Measurements from ENCODE around the gene SLC4A2.
A peak's percentile ranks its signal among the peaks of the same experiment; 100 is the strongest.

Gene SLC4A2

DNA sequence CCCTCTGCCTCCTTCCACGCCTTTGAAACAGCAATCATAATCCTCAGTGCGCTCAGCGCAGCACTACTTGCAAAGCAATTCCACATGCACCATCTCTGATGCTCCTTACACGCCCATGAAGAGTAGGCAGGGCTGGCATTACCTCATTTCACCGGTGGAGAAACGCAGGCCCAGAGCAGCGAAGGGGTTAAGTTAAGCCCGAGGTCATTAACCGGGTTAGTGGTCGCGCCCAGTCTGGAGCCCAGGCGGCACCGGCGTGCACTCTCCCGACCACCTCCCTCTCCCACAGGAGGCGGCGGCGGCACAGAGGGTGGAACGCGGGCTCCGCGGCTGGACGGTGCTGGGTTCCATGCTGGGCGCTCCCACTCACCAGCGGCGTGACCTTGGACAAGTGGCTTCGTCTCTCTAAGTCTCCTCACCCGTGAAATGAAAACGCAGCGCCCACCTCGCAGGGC is 20.7 kb downstream of the SLC4A2 start:
- Histone ChIP-seq H3K4me1 (ENCODE audit: control insufficient read depth, insufficient read depth, low read length) (peaks cover 36% of the 10 kb centered on the region), H3K9ac (ENCODE audit: low read depth, low read length) (peak overlapping the region; percentile 99), H3K27me3 (ENCODE audit: control insufficient read depth, insufficient read depth, low read length) (no peaks in the 10 kb centered on the region), H3K4me3 (ENCODE audit: low read length) (peak overlapping the region; percentile 81), H3K36me3 (ENCODE audit: insufficient read depth, low read length) (peaks cover 27% of the 10 kb centered on the region), H3K4me2 (ENCODE audit: low read length) (peak overlapping the region; percentile 79), H3K9me3 (replicated peaks; ENCODE audit: low read length) (no peaks in the 10 kb centered on the region)

DNA sequence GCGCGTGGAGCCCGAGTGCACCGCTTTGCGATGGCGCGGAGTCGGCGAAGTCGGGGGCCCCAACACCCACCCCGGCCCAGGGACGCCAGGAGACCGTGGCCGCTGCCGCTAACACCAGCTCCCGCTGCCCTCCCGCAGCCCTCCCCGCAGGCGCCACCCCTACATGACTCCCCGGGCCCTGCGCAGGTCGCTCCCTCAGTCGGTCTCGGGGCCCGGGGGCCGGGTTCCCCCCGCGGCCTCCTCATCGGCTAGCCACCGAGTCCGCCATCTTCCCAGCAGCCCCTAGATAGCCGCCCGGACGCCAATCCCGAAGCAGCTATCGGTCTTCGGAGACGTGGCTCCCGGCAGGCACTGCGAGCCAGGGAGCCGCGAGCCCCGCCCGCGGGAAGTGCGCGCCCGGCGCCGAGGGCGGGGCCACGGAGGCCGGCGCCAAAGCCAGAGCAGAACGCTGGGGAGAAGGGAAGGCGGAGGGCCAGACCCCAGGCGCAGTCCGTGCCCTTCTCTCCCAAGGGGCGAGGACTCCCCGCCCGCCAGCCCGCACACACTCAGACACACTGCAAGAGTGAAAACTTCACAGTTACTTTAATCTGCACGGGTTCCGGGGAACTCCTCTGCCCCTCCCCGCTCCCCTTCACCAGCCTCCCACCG is 21.3 kb downstream of the SLC4A2 start, which contains the start of gene FASTK:
FASTK (minus strand) TSS at position 288 of the 648 bp plus-strand sequence; CDS start at position 245, 43 bp downstream.
- peaks cover 22% of the 10 kb centered on the region for H3K36me3 ChIP-seq (ENCODE audit: insufficient read depth, low read length)
- H3K4me3 ChIP-seq (ENCODE audit: low read length) = peak within 1 kb of the TSS; percentile 81
- peak within 1 kb of the TSS; percentile 99 for H3K9ac ChIP-seq (ENCODE audit: low read depth, low read length)
- H3K27me3 ChIP-seq (ENCODE audit: control insufficient read depth, insufficient read depth, low read length) = no peaks in the 10 kb centered on the region
- H3K9me3 ChIP-seq (replicated peaks; ENCODE audit: low read length) = no peaks in the 10 kb centered on the region
- H3K4me1 ChIP-seq (ENCODE audit: control insufficient read depth, insufficient read depth, low read length) = peaks cover 42% of the 10 kb centered on the region
- peak within 1 kb of the TSS; percentile 99 for H3K4me2 ChIP-seq (ENCODE audit: low read length)

DNA sequence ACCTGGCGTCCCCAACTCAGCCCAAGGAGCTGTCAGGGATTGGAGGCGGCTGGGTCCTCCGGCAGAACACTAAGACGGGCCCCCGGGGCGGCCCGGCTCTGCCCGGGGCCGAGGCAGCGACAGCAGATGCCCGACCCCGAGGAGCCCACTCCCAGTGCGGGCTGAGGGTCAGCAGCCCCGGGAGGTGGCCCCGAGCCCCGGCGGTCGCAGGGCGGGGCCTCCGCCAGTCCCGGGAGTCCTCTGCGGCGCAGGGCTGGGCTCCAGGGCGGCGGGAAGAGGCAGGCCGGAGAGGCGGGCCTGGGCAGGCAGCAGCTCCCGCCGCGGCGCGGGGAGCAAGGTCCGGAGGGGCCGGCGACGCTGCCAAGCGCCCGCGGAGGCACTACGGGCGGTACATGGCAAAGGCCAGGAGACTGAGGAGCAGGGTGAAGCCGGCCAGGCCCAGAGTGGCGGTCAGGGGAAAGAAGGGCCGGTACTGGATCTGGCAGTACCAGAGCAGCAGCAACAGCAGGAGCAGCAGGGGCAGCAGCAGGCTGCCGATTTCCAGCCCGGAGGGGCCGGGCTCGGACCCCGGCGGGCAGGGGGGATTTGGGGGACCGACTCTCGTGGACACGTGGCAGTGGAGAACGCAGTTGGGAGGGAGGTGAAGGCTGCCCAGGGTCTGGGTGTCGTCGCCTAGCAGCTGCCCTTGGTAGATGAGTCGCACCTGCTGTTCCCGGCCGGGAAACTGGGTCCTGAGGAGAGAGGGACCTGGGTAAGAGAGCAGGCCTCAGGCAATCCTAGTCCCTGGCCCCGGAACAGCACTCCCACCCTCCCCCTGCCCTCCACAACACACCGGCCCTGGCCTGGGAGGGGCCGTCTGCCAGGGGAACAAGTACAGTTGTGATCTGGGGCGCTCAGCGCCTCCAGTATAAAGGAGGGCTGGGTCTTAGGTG is 22.0 kb downstream of the SLC4A2 start:
- peak overlapping the region; percentile 99 for H3K9ac ChIP-seq (ENCODE audit: low read depth, low read length)
- H3K4me3 ChIP-seq (ENCODE audit: low read length) = peak overlapping the region; percentile 81
- no peaks in the 10 kb centered on the region for H3K27me3 ChIP-seq (ENCODE audit: control insufficient read depth, insufficient read depth, low read length)
- peaks cover 14% of the 10 kb centered on the region for H3K36me3 ChIP-seq (ENCODE audit: insufficient read depth, low read length)
- H3K4me2 ChIP-seq (ENCODE audit: low read length) = peak overlapping the region; percentile 99
- H3K9me3 ChIP-seq (replicated peaks; ENCODE audit: low read length) = no peaks in the 10 kb centered on the region
- H3K4me1 ChIP-seq (ENCODE audit: control insufficient read depth, insufficient read depth, low read length) = peaks cover 45% of the 10 kb centered on the region

DNA sequence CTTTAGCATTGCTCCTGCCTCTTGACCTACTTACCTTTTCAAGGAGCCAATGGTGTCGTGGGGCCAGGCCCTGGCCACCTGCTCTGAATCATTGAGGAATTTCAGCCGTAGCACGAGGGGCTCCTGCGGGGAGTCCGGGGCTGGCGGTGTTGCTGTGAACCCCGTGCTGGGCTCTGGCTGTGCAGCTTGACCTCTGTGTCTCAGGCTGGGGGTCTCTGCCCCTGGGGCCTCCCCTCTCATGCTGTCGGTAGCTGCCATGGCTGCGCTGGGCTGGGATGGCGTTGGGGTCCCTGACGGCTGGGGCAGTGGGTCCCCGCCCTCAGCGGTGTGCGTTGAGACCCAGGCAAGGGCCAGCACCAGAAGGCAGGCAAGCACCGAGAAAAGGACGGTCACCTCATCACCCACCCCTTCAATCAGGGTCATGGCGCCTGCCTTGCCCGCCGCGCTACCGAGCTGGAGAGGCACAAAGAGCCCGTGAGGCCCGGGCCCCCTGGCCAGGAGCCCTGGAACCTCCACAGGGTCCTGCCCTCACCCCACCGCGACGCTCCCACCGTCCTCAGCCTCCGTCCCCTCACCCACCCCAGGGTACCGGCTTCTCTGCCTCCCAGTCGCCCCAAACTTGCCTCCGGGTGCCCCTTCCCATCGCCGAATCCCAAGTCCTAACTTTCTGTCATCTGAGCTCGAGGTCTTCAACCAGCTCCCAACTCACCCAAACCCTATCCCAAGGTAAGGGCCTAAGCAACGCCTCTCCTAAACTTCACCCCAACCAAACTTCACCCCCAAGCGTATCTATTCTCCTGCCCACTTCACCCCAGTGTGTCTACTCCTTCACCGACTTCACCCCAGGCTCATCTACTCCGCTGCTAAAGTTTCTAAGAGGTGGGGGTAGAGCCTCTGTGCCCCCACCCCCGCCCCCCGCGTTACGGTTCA is 23.0 kb downstream of the SLC4A2 start:
- Histone ChIP-seq H3K36me3 (ENCODE audit: insufficient read depth, low read length) (peaks cover 6% of the 10 kb centered on the region), H3K9me3 (replicated peaks; ENCODE audit: low read length) (no peaks in the 10 kb centered on the region), H3K4me2 (ENCODE audit: low read length) (peak overlapping the region; percentile 99), H3K4me3 (ENCODE audit: low read length) (peak overlapping the region; percentile 81), H3K9ac (ENCODE audit: low read depth, low read length) (peak overlapping the region; percentile 99), H3K4me1 (ENCODE audit: control insufficient read depth, insufficient read depth, low read length) (peaks cover 45% of the 10 kb centered on the region), H3K27me3 (ENCODE audit: control insufficient read depth, insufficient read depth, low read length) (no peaks in the 10 kb centered on the region)

DNA sequence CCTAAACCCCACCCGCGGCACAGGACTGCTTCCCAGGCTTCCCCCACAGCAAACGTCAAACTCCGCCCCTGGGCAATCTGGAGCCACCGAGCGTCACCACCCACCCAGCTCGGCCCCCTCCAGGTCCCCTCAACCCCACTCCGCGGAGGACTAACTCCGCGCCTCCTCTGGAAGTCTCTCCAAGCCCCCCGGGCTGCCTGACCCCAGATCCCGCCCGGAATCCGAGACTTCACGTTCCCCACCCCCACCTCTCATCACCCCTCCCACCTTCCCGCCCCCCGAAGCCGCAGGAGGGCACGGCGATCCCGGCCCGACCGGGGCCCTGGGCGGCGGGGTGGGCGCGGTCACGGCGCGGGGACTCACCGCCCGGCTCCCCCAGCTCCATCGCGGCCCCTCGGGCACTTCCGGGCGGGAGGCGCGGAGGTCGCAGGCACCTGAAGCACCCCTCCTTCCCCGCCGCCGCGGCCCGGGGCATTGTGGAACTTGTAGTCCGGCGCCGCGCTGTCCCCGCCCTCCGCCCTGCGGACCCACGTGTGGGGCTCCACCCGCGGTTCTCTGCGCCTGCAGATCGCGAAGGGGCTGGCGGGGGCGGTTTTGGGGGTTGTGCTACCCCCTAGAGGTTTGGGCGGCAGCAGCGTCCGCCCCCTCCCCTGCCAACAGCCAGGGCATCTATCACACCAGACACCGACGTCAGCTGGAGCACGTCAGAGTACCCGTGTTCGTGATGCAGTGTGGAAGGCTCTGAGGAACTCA is 23.9 kb downstream of the SLC4A2 start, which contains the start of gene TMUB1:
TMUB1 (minus strand) TSS at position 423 of the 753 bp plus-strand sequence. CDS start 930 bp downstream, outside the sequence.
- Histone ChIP-seq H3K9me3 (replicated peaks; ENCODE audit: low read length) (no peaks in the 10 kb centered on the region), H3K36me3 (ENCODE audit: insufficient read depth, low read length) (peaks cover 4% of the 10 kb centered on the region), H3K9ac (ENCODE audit: low read depth, low read length) (peak within 1 kb of the TSS; percentile 99), H3K4me2 (ENCODE audit: low read length) (peak within 1 kb of the TSS; percentile 99), H3K4me1 (ENCODE audit: control insufficient read depth, insufficient read depth, low read length) (peaks cover 51% of the 10 kb centered on the region), H3K4me3 (ENCODE audit: low read length) (peak within 1 kb of the TSS; percentile 81), H3K27me3 (ENCODE audit: control insufficient read depth, insufficient read depth, low read length) (no peaks in the 10 kb centered on the region)

DNA sequence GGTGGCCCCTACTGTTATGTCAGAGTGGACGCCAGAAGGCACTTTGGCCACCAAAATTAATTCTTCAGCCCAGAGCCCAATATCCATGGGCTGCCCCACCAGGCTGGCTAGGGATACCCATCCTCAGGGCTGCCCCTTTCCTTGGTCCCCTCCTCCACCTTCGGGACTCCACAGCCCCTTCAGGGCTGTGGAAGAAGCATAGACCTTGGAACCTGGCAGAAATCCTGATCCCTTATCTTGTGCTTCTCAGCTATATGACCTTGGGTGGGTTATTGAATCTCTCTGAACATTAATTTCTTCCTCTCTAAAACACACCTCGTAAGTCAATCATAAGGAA is 24.4 kb downstream of the SLC4A2 start:
- Histone ChIP-seq H3K9me3 (replicated peaks; ENCODE audit: low read length) (no peaks in the 10 kb centered on the region), H3K27me3 (ENCODE audit: control insufficient read depth, insufficient read depth, low read length) (no peaks in the 10 kb centered on the region), H3K9ac (ENCODE audit: low read depth, low read length) (peak overlapping the region; percentile 99), H3K4me2 (ENCODE audit: low read length) (peak overlapping the region; percentile 99), H3K36me3 (ENCODE audit: insufficient read depth, low read length) (peaks cover 3% of the 10 kb centered on the region), H3K4me1 (ENCODE audit: control insufficient read depth, insufficient read depth, low read length) (peaks cover 55% of the 10 kb centered on the region), H3K4me3 (ENCODE audit: low read length) (peak overlapping the region; percentile 81)

DNA sequence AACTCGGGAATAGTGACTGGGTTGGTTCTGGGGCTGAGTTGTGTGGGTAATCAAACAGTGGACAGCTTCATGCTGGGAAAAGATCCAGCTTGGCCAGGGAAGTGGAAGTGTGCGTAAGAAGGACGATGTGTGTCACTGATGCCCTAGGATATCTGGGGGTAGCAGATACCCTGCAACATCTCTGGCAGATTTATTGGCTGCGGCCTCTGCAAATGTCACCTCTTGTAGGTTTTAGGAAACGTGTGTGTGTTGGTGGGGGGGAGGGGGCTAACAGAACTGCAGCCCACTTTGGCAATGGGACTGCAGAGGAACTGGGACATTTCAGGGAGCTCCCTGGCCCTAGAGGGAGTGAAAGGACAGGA is 25.9 kb downstream of the SLC4A2 start:
- H3K4me1 ChIP-seq (ENCODE audit: control insufficient read depth, insufficient read depth, low read length) = peaks cover 58% of the 10 kb centered on the region
- H3K36me3 ChIP-seq (ENCODE audit: insufficient read depth, low read length) = no peaks in the 10 kb centered on the region
- H3K4me2 ChIP-seq (ENCODE audit: low read length) = peak overlapping the region; percentile 82
- peak overlapping the region; percentile 71 for H3K9ac ChIP-seq (ENCODE audit: low read depth, low read length)
- peak overlapping the region; percentile 79 for H3K4me3 ChIP-seq (ENCODE audit: low read length)
- H3K27me3 ChIP-seq (ENCODE audit: control insufficient read depth, insufficient read depth, low read length) = no peaks in the 10 kb centered on the region
- no peaks in the 10 kb centered on the region for H3K9me3 ChIP-seq (replicated peaks; ENCODE audit: low read length)

DNA sequence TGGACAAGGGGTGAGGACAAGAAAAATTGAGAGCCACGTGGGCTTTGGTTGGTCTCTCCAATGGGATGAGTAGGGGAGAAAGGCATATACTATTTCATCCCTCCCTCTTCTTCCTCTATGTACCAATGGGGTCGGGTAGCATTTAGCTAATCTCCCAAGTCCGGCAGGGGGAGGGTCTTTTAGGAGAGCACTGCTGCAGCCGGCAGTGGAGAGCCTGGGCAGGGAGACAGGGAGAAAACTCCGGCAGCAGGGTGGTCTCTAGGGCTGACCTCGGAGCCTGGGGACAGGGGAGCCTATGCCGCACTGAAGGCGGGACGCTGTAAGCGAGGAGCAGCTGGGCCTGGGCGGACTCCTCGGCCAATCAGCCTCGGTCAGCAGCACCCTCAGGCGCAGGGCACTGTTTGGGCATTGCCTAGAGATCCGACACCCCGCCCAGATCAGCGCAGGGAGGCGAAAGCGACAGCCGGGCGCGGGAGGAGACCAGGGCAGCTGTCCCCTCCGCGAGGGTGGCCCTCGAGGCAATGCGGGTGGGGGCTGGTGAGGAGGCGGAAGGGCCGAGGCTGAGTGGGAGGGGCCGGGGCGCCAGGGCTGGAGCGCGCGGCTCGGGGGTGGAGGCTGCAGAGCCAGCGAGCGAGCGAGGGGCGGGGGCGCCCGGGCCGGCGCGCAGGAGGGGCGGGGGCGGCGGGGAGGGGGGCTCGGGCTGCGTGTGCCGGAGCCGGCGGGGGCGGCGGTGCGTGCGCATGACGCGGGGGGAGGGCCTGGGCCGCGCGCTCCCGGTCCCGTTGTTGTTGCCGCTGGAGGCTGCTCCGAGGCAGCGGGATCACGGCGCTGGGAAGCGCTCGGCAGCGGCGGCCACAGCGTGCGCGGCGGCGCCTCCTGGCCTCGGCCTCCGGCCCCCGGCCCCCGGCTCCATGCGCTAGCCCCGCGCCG is 26.6 kb downstream of the SLC4A2 start, which contains the start of gene AGAP3:
AGAP3 (plus strand) TSS at position 785 of the 930 bp plus-strand sequence. CDS start 267 bp downstream, outside the sequence.
- peaks cover 56% of the 10 kb centered on the region for H3K4me1 ChIP-seq (ENCODE audit: control insufficient read depth, insufficient read depth, low read length)
- no peaks in the 10 kb centered on the region for H3K36me3 ChIP-seq (ENCODE audit: insufficient read depth, low read length)
- peak within 1 kb of the TSS; percentile 88 for H3K4me3 ChIP-seq (ENCODE audit: low read length)
- H3K27me3 ChIP-seq (ENCODE audit: control insufficient read depth, insufficient read depth, low read length) = no peaks in the 10 kb centered on the region
- H3K9me3 ChIP-seq (replicated peaks; ENCODE audit: low read length) = no peaks in the 10 kb centered on the region
- H3K4me2 ChIP-seq (ENCODE audit: low read length) = peak within 1 kb of the TSS; percentile 100
- H3K9ac ChIP-seq (ENCODE audit: low read depth, low read length) = peak within 1 kb of the TSS; percentile 90

DNA sequence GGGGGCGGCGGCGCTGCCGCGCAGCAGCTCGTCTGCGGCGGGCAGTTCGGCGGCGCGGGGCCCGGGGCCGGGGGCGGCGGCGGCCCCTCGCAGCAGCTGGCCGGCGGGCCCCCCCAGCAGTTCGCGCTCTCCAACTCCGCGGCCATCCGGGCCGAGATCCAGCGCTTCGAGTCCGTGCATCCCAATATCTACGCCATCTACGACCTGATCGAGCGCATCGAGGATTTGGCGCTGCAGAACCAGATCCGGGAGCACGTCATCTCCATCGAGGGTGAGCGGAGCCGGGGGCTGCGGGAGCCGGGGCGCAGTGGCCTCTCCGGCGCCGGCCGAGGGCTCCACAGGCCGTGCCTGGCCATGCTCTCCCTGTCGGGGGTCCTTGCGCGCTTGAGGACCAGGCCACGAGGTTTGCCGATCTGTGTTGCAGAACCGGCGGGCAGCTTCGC is 27.4 kb downstream of the SLC4A2 start:
- H3K4me2 ChIP-seq (ENCODE audit: low read length) = peak overlapping the region; percentile 100
- H3K9ac ChIP-seq (ENCODE audit: low read depth, low read length) = peak overlapping the region; percentile 90
- H3K4me1 ChIP-seq (ENCODE audit: control insufficient read depth, insufficient read depth, low read length) = peaks cover 47% of the 10 kb centered on the region
- H3K4me3 ChIP-seq (ENCODE audit: low read length) = peak overlapping the region; percentile 88
- H3K27me3 ChIP-seq (ENCODE audit: control insufficient read depth, insufficient read depth, low read length) = no peaks in the 10 kb centered on the region
- H3K36me3 ChIP-seq (ENCODE audit: insufficient read depth, low read length) = peaks cover 3% of the 10 kb centered on the region
- H3K9me3 ChIP-seq (replicated peaks; ENCODE audit: low read length) = no peaks in the 10 kb centered on the region

Data from skeletal muscle satellite cell (primary cell).